GM12873 (cell line): ENCODE measurements around the gene MRNIP.

Experiments
- CTCF ChIP-seq: IDR thresholded peaks from 2 replicates; pipeline ENCODE4 v1.5.1; 2012; ENCODE audit warnings: low read depth, mild to moderate bottlenecking, moderate library complexity, low read length, control low read depth; ENCODE audit not compliant: insufficient read depth; ENCODE audit errors: missing control alignments

The MRNIP gene

GRCh38 chr5:179841621-179842020 lies 17.0 kb downstream of the MRNIP start:
- TF ChIP-seq CTCF = no peak

DNA sequence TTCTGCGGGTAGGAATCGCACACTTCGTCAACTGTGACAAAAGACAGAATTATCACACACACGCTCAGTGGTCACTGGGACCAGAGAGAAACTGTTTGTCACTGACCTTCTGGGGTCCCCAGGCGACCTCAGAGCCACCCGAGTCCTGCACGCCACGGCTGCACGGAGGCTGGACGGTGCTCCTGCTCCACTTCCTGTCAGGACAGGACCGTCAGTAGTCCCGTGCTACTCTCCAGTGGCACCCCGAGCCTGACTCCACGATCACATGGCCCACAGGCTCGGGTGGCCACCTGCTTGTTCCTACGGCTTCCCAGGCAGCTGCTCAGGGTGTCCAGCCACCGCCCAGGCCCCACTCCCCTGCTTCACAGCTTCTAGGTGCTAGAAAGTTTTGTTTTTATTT lies 17.9 kb downstream of the MRNIP start:
- no peak for TF ChIP-seq CTCF

DNA sequence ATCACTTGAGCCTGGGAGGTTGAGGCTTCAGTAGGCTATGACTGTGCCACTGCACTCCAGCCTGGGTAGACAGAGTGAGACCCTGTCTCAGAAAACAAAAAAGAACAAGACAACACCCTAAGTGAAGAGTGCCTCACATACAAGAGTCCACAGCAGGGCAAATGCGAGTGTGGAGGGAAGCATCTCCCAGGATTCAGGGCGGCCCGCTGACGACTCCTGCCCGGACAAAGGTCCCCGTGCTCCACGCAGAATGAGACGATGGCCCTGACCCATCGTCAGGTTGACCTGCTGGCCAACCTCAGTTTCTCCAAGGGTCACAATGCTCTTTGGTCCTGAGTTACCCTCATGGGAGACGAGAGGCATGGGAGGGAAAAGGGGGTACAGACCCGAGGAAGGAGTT lies 18.3 kb downstream of the MRNIP start:
- no peak for TF ChIP-seq CTCF

DNA sequence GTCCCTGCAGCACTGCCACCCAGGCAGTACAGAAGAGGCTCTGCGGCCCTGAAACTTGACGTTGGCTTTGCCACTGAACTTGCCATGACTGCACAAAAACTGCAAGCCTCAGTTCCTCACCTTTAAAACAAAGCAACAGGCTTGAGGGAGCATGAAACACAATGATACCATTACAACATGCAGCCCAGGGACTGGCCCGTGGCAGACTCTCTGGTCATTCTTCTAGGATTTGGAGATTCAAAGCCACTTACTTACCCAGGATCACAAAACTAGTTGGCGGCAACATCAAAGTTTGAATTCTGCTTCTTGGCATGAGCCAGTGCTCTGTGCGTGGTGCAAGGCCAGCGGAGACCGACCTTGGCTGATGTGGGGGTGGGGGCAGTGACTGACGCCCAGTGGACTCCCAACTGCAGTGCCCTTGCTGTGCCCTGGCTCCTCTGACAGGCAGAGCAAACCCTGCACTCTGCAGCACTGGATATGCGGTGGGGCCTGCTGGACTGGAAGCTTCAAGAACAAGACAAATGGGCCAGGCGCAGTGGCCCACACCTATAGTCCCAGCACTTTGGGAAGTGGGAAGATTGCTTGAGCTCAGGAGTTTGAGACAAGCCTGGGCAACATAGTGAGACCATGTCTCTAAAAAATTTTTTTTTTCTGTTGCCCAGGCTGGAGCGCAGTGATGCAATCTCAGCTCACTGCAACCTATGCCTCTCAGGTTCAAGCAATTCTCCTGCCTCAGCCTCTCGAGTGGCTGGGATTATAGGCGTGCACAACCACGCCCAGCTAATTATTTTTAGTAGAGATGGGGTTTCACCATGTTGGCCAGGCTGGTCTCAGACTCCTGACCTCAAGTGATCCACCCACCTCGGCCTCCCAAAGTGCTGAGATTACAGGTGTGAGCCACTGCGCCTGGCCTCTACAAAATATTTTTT lies 19.0 kb downstream of the MRNIP start:
- TF ChIP-seq CTCF = no peak

GRCh38 chr5:179837076-179838011 lies 21.3 kb downstream of the MRNIP start:
- no peak for TF ChIP-seq CTCF

- TF ChIP-seq CTCF = no peak
These were observed 22.2 kb downstream of the MRNIP start for GRCh38 chr5:179836225-179837019.

GRCh38 chr5:179834120-179834519 lies 24.5 kb downstream of the MRNIP start:
- no peak for TF ChIP-seq CTCF
